Activated CD8-positive, alpha-beta memory T cell treated with anti-CD3 and anti-CD28 coated beads, Interleukin-2, amount 10 ng/mL, durations not matched to agents 7 days and 5 days (primary cell): ENCODE measurements around the gene VWC2L. TPM values are rescaled to one million over a fixed set of nuclear protein-coding genes. Genes with fewer than 3 reads are reported as not detected.

Experiments used
- ATAC-seq: fragments of 150-1000 bp; cut with Tn5 transposase; one replicate; pipeline ENCODE4 v1.10.0; 2021; ENCODE audit warnings: moderate library complexity
- CTCF ChIA-PET: fragments of 350-600 bp; sonication (Branson Sonifier 250); formaldehyde crosslinking; loops from one replicate; lab custom pipeline; 2021; ENCODE audit warnings: antibody characterized with exemption; lab: Charles Lee
- DNase-seq: peaks from one replicate; pipeline ENCODE4 v3.0.0-alpha.2; 2020
- H3K27ac Mint-ChIP-seq: one replicate; pipeline ENCODE4 v1.8.0; 2021; ENCODE audit warnings: mild to moderate bottlenecking, mixed read lengths
- H3K27me3 Mint-ChIP-seq: one replicate; pipeline ENCODE4 v1.8.0; 2021; ENCODE audit warnings: mixed read lengths
- H3K36me3 Mint-ChIP-seq: one replicate; pipeline ENCODE4 v1.8.0; 2021; ENCODE audit warnings: mild to moderate bottlenecking, mixed read lengths
- H3K4me1 Mint-ChIP-seq: one replicate; pipeline ENCODE4 v1.8.0; 2021; ENCODE audit warnings: mixed read lengths
- H3K4me3 Mint-ChIP-seq: one replicate; pipeline ENCODE4 v1.8.0; 2021; ENCODE audit warnings: mild to moderate bottlenecking, moderate library complexity, mixed read lengths
- H3K9me3 Mint-ChIP-seq: one replicate; pipeline ENCODE4 v1.8.0; 2022; ENCODE audit warnings: low read depth, mixed read lengths
- total RNA-seq, 2 experiments: library from RNA; stranded (reverse); gene quantifications; one replicate each; pipeline ENCODE4 v1.2.3, GENCODE V29; 2021

VWC2L gene
- total RNA-seq, 2 experiments from 2014 or later: not detected

DNA sequence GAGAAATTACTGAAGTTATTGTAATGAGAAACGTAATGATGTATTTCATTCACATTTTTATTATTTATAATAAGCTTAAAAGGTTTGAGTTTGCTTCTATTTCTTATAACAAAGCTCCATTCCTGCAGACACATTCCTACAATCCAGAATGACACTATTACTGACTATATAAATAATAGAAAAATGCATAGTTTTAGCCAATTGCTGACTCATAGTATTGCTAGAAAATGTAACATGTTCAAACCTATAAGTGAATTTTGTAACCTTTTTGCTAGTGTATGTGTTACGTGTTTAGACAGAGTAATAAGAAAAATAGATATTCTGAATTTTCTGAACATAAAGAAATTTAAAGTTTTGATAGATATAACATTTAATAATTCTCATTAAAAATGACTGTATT is 9.3 kb upstream of the VWC2L start:
- Mint-ChIP-seq H3K36me3 (no peaks in the 10 kb centered on the region), H3K27ac (no peak overlapping the region), H3K4me3 (no peak overlapping the region), H3K27me3 (no peaks in the 10 kb centered on the region), H3K9me3 (no peaks in the 10 kb centered on the region), H3K4me1 (no peaks in the 10 kb centered on the region)
- ATAC-seq (no peak), DNase-seq (no peak)
- CTCF ChIA-PET: no interaction called here

DNA sequence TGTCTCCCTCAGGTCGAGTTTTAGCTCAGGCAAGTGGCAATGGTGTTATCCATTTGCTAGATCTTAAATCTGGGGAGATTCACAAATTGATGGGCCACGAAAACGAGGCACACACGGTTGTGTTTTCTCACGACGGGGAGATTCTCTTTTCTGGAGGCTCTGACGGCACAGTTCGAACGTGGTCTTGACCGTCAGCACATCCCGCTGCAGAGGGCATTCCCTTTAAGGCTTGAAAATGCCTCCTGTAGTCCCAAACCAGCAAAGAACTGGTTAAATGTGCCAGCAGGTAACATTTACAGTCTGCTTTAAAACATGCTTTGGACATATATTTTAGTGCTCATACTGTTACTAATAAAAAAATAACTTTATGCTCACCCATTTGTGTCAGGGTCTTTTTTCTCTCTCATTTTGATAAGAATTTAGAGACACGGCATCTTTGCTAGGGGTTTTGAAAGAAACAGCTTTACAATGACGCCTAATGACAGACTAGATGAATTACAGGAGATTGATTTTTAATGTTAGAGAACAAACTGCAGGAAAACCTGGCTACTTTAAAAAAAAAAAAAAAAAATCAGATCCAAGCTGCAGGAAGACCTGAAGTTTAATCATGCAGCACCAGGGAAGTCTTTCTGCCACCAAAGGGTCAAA is 602 bp upstream of the VWC2L start:
- CTCF ChIA-PET: interaction anchor here (0.5 kb wide), 1 partner anchor 591 kb away, joined by 3 read pairs; no protein-coding TSS in a partner anchor
- no peaks in the 10 kb centered on the region for H3K36me3 Mint-ChIP-seq
- no peaks in the 10 kb centered on the region for H3K4me1 Mint-ChIP-seq
- no peaks in the 10 kb centered on the region for H3K9me3 Mint-ChIP-seq
- no peak overlapping the region for H3K27ac Mint-ChIP-seq
- no peak for DNase-seq
- no peaks in the 10 kb centered on the region for H3K27me3 Mint-ChIP-seq
- ATAC-seq: no peak
- H3K4me3 Mint-ChIP-seq: no peak overlapping the region

DNA sequence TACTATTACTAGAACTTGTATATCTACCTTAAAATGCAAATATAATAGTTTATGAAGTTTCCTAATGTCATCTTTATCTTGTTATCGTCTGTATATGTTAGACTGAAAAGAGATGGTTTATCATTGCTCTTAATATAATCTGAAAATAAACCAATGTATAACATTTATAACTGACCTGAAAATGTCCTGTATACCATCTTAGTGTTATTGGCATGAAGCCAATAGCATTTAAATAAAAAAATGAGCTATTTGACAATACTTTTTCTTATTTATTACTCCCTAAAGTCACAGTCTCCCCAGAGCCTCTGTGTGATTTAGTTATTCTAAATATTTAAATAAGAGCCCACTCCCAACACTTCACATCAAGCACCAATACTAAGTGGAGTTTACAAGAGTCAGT is 1.8 kb downstream of the VWC2L start:
- no peaks in the 10 kb centered on the region for H3K9me3 Mint-ChIP-seq
- no peaks in the 10 kb centered on the region for H3K36me3 Mint-ChIP-seq
- H3K27ac Mint-ChIP-seq: no peak overlapping the region
- ATAC-seq (no peak), DNase-seq (no peak)
- no peaks in the 10 kb centered on the region for H3K4me1 Mint-ChIP-seq
- CTCF ChIA-PET: no interaction called here
- no peak overlapping the region for H3K4me3 Mint-ChIP-seq
- no peaks in the 10 kb centered on the region for H3K27me3 Mint-ChIP-seq

DNA sequence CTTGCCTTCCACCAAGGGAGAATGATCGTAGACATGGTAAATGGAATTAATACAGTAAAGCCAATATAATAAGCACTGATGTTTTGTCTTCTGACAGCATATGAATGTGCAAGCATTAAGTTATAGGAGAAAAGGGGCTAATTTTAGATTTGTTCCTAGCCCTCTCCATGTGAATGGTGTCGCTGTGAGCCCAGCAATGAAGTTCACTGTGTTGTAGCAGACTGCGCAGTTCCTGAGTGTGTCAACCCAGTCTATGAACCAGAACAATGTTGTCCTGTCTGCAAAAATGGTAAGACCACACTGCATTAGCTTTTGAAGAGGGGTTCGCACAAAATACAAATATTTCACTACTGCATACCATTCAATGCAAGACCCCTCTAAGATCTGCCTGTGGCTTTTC is 25.6 kb downstream of the VWC2L start:
- ATAC-seq (no peak), DNase-seq (no peak)
- Mint-ChIP-seq H3K4me1 (no peaks in the 10 kb centered on the region), H3K4me3 (no peak overlapping the region), H3K27ac (no peak overlapping the region), H3K9me3 (no peaks in the 10 kb centered on the region), H3K36me3 (no peaks in the 10 kb centered on the region), H3K27me3 (no peaks in the 10 kb centered on the region)
- CTCF ChIA-PET: no interaction called here

DNA sequence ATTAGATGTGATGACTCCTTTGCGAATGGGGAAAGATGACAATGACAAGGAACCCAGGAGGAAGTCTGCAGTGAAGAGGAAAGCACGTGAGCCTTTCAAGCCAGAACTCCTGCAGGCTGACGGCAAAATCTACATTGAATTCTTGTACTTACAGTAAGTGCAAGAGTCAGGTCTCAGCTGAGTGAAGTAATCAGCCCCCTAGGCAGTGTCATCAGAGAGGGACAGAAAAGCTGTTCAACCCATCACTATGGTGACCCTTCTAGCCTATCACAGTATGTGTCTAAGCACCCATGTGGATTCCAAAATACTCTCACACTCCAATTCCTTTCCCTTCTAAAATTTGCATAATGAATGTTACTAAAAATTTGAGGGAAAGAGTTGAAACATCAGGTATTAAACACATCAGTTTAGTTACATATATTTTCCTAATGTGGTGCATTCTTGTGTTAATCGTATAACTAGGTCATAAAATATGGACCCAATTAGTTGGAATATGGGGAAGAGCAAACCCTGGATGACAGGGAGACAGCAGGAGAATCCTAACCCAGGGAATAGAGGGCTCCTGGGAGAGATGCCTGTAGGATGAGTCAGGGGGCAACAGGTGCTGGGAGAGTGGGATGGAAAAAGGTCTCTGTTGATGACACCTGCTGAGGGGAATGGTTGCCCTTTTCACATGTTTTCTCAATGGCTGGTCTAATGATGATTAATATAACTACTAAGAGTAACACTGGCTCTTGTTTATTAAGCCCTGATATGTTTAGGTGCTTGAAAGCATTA is 39.5 kb downstream of the VWC2L start:
- CTCF ChIA-PET: no interaction called here
- ATAC-seq: no peak
- Mint-ChIP-seq H3K9me3 (no peaks in the 10 kb centered on the region), H3K27me3 (no peaks in the 10 kb centered on the region), H3K4me3 (no peak overlapping the region), H3K27ac (no peak overlapping the region), H3K4me1 (no peaks in the 10 kb centered on the region), H3K36me3 (no peaks in the 10 kb centered on the region)
- DNase-seq: no peak

DNA sequence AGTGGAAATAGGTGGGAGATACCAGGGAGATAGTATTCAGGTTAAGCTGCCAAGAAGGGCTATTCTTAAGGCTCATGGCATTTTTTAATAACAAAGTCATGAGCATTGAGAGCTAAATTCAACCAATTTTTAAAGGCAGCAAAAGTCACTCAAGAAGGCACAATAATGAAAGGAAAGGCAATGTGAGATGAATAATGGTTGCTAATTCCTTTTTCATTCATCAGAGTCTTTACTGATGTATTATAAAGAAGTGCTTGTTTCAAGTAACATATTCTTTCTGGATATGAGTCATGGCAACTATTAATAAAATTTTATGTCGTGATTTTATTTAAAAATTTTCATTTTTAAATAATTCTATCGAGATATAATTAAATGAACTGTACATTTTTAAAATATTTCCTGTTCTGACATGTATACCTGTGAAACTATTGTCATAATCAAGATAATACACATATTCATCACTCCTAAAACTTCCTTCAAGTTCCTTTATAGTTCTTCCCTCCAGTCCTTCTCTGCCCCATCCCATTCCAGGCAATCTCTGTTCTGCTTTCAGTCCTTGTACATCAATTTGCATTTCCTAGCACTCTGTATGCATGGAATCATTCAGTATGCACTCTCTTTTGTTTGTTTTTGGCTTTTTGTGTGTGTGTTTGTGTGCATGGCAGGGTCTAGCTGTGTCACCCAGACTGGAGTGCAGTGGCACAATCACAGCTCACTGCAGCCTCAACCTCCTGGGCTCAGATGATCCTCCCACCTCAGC is 40.8 kb downstream of the VWC2L start:
- Mint-ChIP-seq H3K27me3 (no peaks in the 10 kb centered on the region), H3K4me1 (no peaks in the 10 kb centered on the region), H3K9me3 (no peaks in the 10 kb centered on the region), H3K4me3 (no peak overlapping the region), H3K36me3 (no peaks in the 10 kb centered on the region), H3K27ac (no peak overlapping the region)
- CTCF ChIA-PET: no interaction called here
- DNase-seq: no peak
- ATAC-seq: no peak

DNA sequence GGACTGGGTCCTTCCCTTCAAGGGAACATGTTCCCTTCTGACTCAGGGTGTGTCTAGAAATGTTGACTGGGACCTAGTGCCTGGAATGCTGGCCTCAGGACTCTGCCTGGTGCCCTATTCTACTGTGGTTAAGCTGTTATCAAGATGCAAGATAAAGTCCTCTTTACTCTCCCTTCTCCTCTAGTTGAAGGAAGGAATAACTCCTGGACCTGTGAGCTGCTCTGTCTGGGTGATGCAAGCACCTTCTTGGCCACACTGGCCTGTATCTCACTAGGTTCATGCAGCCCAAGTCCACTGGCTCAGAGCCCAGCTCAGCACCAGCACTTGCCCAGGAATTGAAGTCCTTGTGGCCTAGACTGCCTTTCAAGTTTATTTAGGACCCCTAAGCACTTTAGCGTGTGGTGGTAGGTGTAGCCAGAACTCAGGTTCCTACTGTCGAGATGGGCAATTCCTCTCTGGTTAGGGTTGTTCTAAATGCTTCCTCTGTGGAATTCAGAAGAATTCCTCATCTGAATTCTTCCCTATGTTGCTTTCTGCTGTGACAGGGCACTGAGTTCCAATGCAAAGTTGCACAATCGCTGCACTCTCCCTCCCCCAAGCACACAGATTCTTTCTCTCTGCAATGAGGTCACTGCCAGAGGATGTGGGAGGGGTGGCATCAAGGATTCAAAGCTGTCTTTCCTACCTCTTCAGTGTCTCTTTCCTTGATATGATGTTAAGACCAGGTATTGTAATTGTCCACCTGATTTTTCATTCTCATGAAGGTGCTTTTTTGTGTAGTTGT is 54.7 kb downstream of the VWC2L start:
- Mint-ChIP-seq H3K4me3 (no peak overlapping the region), H3K36me3 (no peaks in the 10 kb centered on the region), H3K27me3 (no peaks in the 10 kb centered on the region), H3K27ac (no peak overlapping the region), H3K9me3 (no peaks in the 10 kb centered on the region), H3K4me1 (no peaks in the 10 kb centered on the region)
- CTCF ChIA-PET: interaction anchor here (0.6 kb wide), 1 partner anchor 824 kb away, joined by 4 read pairs; no protein-coding TSS in a partner anchor
- ATAC-seq (no peak), DNase-seq (no peak)

DNA sequence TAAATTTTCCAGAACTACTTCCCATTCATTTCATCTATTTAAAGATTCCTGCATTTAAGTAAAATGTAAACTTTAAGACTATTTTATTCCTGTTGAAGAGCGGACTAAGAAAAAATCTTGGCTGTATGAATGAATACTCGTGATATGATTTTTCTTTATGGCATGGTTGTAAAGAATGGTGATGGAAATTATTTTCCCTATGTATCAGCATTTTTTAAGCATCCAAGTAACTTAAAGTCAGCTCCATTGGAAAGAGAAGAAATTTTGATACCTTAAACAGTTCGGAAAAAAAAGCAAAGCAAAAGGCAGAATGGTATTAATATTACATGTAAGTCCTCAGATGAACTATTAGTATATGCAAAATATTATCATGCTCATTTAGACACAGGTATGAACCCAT is 58.9 kb downstream of the VWC2L start:
- no peak overlapping the region for H3K4me3 Mint-ChIP-seq
- DNase-seq (no peak), ATAC-seq (no peak)
- no peaks in the 10 kb centered on the region for H3K9me3 Mint-ChIP-seq
- CTCF ChIA-PET: no interaction called here
- H3K27ac Mint-ChIP-seq: no peak overlapping the region
- H3K4me1 Mint-ChIP-seq: no peaks in the 10 kb centered on the region
- no peaks in the 10 kb centered on the region for H3K36me3 Mint-ChIP-seq
- H3K27me3 Mint-ChIP-seq: no peaks in the 10 kb centered on the region

DNA sequence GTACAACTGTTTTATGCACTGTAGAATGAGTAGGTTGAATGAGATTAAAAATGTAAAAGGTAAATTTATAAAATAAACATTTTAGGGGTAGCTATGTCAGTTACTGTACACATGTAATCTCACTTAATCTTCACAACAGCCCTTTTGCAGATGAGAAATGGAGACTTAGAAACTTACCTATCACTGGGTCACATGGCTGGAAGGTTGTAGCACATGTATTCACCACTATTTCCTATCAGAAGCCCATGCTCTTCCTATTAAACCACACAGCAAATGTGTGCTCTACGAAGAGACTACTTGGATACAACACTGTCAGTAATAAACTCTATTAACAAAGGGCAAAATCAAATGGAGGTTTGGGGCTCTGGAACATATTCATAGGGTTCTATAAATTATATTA is 60.5 kb downstream of the VWC2L start:
- H3K27me3 Mint-ChIP-seq: no peaks in the 10 kb centered on the region
- H3K9me3 Mint-ChIP-seq: no peaks in the 10 kb centered on the region
- H3K4me3 Mint-ChIP-seq: no peak overlapping the region
- no peaks in the 10 kb centered on the region for H3K36me3 Mint-ChIP-seq
- H3K4me1 Mint-ChIP-seq: no peaks in the 10 kb centered on the region
- H3K27ac Mint-ChIP-seq: no peak overlapping the region
- CTCF ChIA-PET: no interaction called here
- no peak for DNase-seq
- ATAC-seq: no peak

DNA sequence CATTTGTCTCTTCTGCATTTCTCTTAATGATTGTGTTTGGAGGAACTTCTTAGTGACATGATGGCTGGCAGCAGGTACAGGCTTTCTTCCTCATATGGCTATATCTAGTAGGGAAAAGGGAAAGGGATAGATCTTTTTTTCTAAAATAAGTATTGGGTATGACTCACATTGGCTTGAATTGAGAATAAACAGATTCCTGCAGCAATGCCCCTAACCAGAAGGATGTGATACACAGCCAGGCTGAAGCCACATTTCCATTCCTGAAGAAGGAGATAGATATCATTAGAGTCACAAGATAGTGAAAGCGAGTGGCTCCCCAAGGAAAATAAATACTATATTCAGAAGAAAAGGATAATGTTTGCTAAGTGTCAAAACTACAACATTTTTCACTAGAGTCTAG is 61.1 kb downstream of the VWC2L start:
- no peak overlapping the region for H3K27ac Mint-ChIP-seq
- DNase-seq (no peak), ATAC-seq (no peak)
- CTCF ChIA-PET: no interaction called here
- H3K4me3 Mint-ChIP-seq: no peak overlapping the region
- H3K27me3 Mint-ChIP-seq: no peaks in the 10 kb centered on the region
- no peaks in the 10 kb centered on the region for H3K4me1 Mint-ChIP-seq
- H3K9me3 Mint-ChIP-seq: no peaks in the 10 kb centered on the region
- no peaks in the 10 kb centered on the region for H3K36me3 Mint-ChIP-seq

DNA sequence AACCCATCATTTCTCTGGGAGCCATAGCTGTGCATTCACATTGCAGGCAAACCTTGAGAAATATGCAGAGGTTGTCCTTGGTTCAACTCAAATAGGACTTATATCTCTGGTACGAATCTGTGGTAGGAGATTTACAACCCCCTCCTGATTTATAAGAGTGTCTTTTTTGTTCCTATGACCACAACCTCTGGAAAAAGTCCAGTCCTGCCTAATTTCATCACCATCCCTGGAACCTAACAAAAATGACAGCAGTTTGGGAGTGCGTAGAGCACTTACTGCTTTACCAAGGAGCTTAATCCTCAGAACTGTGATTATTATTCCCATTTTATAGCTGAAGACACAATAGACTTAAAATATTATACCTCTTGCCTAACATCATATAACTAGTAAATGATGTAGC is 66.5 kb downstream of the VWC2L start:
- no peak overlapping the region for H3K4me3 Mint-ChIP-seq
- ATAC-seq (no peak), DNase-seq (no peak)
- CTCF ChIA-PET: no interaction called here
- H3K4me1 Mint-ChIP-seq: no peaks in the 10 kb centered on the region
- no peaks in the 10 kb centered on the region for H3K27me3 Mint-ChIP-seq
- no peaks in the 10 kb centered on the region for H3K36me3 Mint-ChIP-seq
- no peaks in the 10 kb centered on the region for H3K9me3 Mint-ChIP-seq
- no peak overlapping the region for H3K27ac Mint-ChIP-seq

DNA sequence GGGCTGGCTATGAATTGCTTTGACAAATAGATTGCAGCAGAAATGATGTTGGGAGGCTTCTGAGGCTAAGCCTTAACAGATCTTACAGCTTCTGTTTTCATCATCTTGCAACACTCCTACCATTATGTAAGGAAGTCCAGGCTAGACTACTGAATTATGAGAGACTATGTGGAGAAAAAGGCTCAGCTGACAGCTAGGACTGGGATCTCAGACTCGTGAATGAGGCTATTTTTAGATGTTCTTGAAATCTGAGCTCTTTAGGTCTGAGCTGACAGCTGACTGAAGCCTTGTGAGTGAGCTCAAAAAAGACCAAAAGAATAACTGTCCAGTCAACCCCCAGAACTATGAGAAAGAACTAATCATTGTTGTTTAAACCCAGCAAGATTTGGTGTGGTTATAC is 70.3 kb downstream of the VWC2L start:
- CTCF ChIA-PET: no interaction called here
- Mint-ChIP-seq H3K36me3 (no peaks in the 10 kb centered on the region), H3K27me3 (no peaks in the 10 kb centered on the region), H3K4me3 (no peak overlapping the region), H3K4me1 (no peaks in the 10 kb centered on the region), H3K9me3 (no peaks in the 10 kb centered on the region), H3K27ac (no peak overlapping the region)
- DNase-seq (no peak), ATAC-seq (no peak)

DNA sequence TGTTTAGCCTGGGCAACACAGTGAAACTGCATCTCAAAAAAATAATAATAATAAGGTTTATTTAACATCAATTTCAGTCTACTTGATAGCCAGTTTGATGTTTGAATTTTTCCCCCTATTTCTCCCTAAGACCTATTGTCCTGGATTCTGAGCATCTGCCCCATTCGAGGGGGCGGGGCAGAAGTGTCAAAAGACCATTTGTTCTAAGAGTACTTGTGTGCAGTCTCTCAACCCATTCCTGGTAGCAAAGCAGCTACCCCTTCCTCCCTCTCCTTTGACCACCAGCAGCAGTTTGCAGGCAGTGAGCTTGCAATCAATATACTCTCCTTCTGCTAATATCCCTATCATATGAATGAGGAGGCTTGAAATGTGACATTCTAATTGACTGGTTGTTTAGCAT is 71.9 kb downstream of the VWC2L start:
- H3K4me1 Mint-ChIP-seq: no peaks in the 10 kb centered on the region
- H3K36me3 Mint-ChIP-seq: no peaks in the 10 kb centered on the region
- CTCF ChIA-PET: no interaction called here
- no peak overlapping the region for H3K27ac Mint-ChIP-seq
- H3K9me3 Mint-ChIP-seq: no peaks in the 10 kb centered on the region
- DNase-seq (no peak), ATAC-seq (no peak)
- H3K27me3 Mint-ChIP-seq: no peaks in the 10 kb centered on the region
- H3K4me3 Mint-ChIP-seq: no peak overlapping the region
